SK-N-SH treated with all-trans-retinoic acid at 6 μM for 48 hours (cell line): ENCODE results near the gene PCLO.

ENCODE experiments used
- ATAC-seq: fragments of 200-7000 bp; cut with Tn5 transposase; 3 replicates; pipeline ENCODE4 v1.9.1; 2020; ENCODE audit warnings: mild to moderate bottlenecking, moderate library complexity
- ARNTL ChIP-seq: fragments of 450-650 bp; formaldehyde crosslinking; IDR thresholded peaks from 2 replicates; pipeline ENCODE4 v1.5.0; 2020; ENCODE audit warnings: low read depth, mild to moderate bottlenecking, moderate library complexity, borderline replicate concordance
- BACH2 ChIP-seq: fragments of 250-450 bp; sonication (Bioruptor Pico); IDR thresholded peaks from 2 replicates; pipeline ENCODE4 v1.9.0; 2021; ENCODE audit warnings: mild to moderate bottlenecking, borderline replicate concordance
- CREB5 ChIP-seq: fragments of 250-450 bp; sonication (Bioruptor Pico); IDR thresholded peaks from 2 replicates; pipeline ENCODE4 v1.5.1; 2020; ENCODE audit warnings: low read depth, mild to moderate bottlenecking, moderate library complexity
- CSDC2 ChIP-seq: fragments of 250-450 bp; sonication (Bioruptor Pico); IDR thresholded peaks from 2 replicates; pipeline ENCODE4 v1.5.0; 2020; ENCODE audit warnings: mild to moderate bottlenecking, moderate library complexity
- CSRNP3 ChIP-seq: fragments of 250-450 bp; sonication (Bioruptor Pico); IDR thresholded peaks from 2 replicates; pipeline ENCODE4 v1.5.1; 2021; ENCODE audit warnings: mild to moderate bottlenecking, moderate library complexity
- ESRRG ChIP-seq: fragments of 250-450 bp; sonication (Bioruptor Pico); IDR thresholded peaks from 2 replicates; pipeline ENCODE4 v1.6.1; 2021; ENCODE audit warnings: mild to moderate bottlenecking
- GLIS3 ChIP-seq: fragments of 250-450 bp; sonication (Bioruptor Pico); IDR thresholded peaks from 2 replicates; pipeline ENCODE4 v1.5.0; 2020; ENCODE audit warnings: mild to moderate bottlenecking, moderate library complexity
- ISL1 ChIP-seq: fragments of 250-450 bp; sonication (Bioruptor Pico); IDR thresholded peaks from 2 replicates; pipeline ENCODE4 v2.1.2; 2022; ENCODE audit warnings: mild to moderate bottlenecking, moderate library complexity
- PPARA ChIP-seq: fragments of 250-450 bp; sonication (Bioruptor Pico); IDR thresholded peaks from 2 replicates; pipeline ENCODE4 v1.5.0; 2020; ENCODE audit warnings: mild to moderate bottlenecking, borderline replicate concordance
- SNAI2 ChIP-seq: fragments of 250-450 bp; sonication (Bioruptor Pico); IDR thresholded peaks from 2 replicates; pipeline ENCODE4 v1.5.0; 2020; ENCODE audit warnings: mild to moderate bottlenecking, moderate library complexity
- TCF4 ChIP-seq: fragments of 250-450 bp; sonication (Bioruptor Pico); IDR thresholded peaks from 2 replicates; pipeline ENCODE4 v1.8.0; 2021; ENCODE audit warnings: mild to moderate bottlenecking, moderate library complexity, borderline replicate concordance
- TOX ChIP-seq: fragments of 250-450 bp; sonication (Bioruptor Pico); IDR thresholded peaks from 2 replicates; pipeline ENCODE4 v1.8.0; 2021; ENCODE audit warnings: mild to moderate bottlenecking, moderate library complexity, borderline replicate concordance
- TSHZ2 ChIP-seq: fragments of 250-450 bp; sonication (Bioruptor Pico); IDR thresholded peaks from 2 replicates; pipeline ENCODE4 v1.5.0; 2020; ENCODE audit warnings: mild to moderate bottlenecking, moderate library complexity
- ZFP3 ChIP-seq: fragments of 250-450 bp; sonication (Bioruptor Pico); IDR thresholded peaks from 2 replicates; pipeline ENCODE4 v1.5.0; 2020; ENCODE audit warnings: mild to moderate bottlenecking, moderate library complexity
- ZNF565 ChIP-seq: fragments of 450-650 bp; formaldehyde crosslinking; conservative IDR thresholded peaks from 2 replicates; pipeline ENCODE4 v1.5.0; 2020; ENCODE audit warnings: low read depth, mild to moderate bottlenecking, moderate library complexity
- ZNF70 ChIP-seq: fragments of 450-650 bp; formaldehyde crosslinking; IDR thresholded peaks from 2 replicates; pipeline ENCODE4 v1.5.0; 2020; ENCODE audit warnings: mild to moderate bottlenecking, moderate library complexity
- ZNF8 ChIP-seq: fragments of 450-650 bp; formaldehyde crosslinking; IDR thresholded peaks from 2 replicates; pipeline ENCODE4 v1.5.0; 2020; ENCODE audit warnings: mild to moderate bottlenecking, moderate library complexity
- TF ChIP-seq, protein P1 (sequence below): fragments of 250-450 bp; sonication (Bioruptor Pico); IDR thresholded peaks from 2 replicates; pipeline ENCODE4 v1.8.0; 2021; ENCODE audit warnings: low read depth, mild to moderate bottlenecking, moderate library complexity, borderline replicate concordance
- TF ChIP-seq, protein P2 (sequence below): fragments of 250-450 bp; sonication (Bioruptor Pico); IDR thresholded peaks from 2 replicates; pipeline ENCODE4 v1.8.0; 2020; ENCODE audit warnings: mild to moderate bottlenecking, moderate library complexity, borderline replicate concordance

The PCLO gene

GRCh38 chr7:83054472-83054871 lies 108.2 kb downstream of the PCLO start (continued):
- TF ChIP-seq, protein P1, sequence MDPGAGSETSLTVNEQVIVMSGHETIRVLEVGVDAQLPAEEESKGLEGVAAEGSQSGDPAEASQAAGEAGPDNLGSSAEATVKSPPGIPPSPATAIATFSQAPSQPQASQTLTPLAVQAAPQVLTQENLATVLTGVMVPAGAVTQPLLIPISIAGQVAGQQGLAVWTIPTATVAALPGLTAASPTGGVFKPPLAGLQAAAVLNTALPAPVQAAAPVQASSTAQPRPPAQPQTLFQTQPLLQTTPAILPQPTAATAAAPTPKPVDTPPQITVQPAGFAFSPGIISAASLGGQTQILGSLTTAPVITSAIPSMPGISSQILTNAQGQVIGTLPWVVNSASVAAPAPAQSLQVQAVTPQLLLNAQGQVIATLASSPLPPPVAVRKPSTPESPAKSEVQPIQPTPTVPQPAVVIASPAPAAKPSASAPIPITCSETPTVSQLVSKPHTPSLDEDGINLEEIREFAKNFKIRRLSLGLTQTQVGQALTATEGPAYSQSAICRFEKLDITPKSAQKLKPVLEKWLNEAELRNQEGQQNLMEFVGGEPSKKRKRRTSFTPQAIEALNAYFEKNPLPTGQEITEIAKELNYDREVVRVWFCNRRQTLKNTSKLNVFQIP (CRISPR knock-in tag): no peak
- no peak for TF ChIP-seq ISL1
- TF ChIP-seq ARNTL: no peak
- no peak for TF ChIP-seq ESRRG (CRISPR knock-in tag)
- no peak for TF ChIP-seq CSDC2 (CRISPR knock-in tag)
- TF ChIP-seq ZNF8: no peak
- TF ChIP-seq PPARA (CRISPR knock-in tag): no peak
- TF ChIP-seq CSRNP3 (CRISPR knock-in tag): no peak
- TF ChIP-seq, all 23 proteins: peak for 0

GRCh38 chr7:83053965-83054364 lies 108.7 kb downstream of the PCLO start:
- TF ChIP-seq ISL1: no peak
- no peak for TF ChIP-seq ESRRG (CRISPR knock-in tag)
- TF ChIP-seq, protein P2, sequence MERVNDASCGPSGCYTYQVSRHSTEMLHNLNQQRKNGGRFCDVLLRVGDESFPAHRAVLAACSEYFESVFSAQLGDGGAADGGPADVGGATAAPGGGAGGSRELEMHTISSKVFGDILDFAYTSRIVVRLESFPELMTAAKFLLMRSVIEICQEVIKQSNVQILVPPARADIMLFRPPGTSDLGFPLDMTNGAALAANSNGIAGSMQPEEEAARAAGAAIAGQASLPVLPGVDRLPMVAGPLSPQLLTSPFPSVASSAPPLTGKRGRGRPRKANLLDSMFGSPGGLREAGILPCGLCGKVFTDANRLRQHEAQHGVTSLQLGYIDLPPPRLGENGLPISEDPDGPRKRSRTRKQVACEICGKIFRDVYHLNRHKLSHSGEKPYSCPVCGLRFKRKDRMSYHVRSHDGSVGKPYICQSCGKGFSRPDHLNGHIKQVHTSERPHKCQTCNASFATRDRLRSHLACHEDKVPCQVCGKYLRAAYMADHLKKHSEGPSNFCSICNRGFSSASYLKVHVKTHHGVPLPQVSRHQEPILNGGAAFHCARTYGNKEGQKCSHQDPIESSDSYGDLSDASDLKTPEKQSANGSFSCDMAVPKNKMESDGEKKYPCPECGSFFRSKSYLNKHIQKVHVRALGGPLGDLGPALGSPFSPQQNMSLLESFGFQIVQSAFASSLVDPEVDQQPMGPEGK: no peak
- TF ChIP-seq ZFP3 (CRISPR knock-in tag): no peak
- no peak for TF ChIP-seq BACH2 (CRISPR knock-in tag)
- TF ChIP-seq PPARA (CRISPR knock-in tag): no peak
- TF ChIP-seq ARNTL: no peak
- no peak for TF ChIP-seq ZNF70 (CRISPR knock-in tag)
- TF ChIP-seq GLIS3: no peak
- no peak for TF ChIP-seq CREB5
- no peak for TF ChIP-seq ZNF565
- TF ChIP-seq TOX: no peak
- ATAC-seq: no peak

DNA sequence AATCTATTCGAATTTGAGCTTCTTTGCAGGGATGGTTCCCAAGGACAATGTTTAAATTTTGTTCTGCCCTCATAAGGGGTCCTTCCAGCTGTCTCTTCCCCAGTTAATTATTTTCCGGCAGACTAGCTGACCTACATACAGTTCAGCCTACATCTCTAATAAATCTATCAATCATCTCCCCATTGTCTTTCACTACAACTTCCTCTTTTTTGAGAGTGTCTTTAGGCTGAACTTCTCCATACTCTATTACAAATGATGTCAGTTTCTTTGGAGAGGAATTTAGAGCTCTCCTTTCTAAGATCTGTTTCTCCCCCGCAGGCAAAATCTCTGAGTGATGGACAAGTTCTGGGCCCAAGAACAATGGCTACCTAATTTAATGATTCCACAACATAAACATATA lies 122.2 kb downstream of the PCLO start:
- ATAC-seq: no peak
- TF ChIP-seq ZNF565 (no peak), CREB5 (no peak), ESRRG (CRISPR knock-in tag) (no peak), GLIS3 (no peak), TCF4 (CRISPR knock-in tag) (no peak), TSHZ2 (no peak), ISL1 (no peak), SNAI2 (no peak), ARNTL (no peak), BACH2 (CRISPR knock-in tag) (no peak)
- TF ChIP-seq, protein P2: no peak
- TF ChIP-seq, protein P1 (CRISPR knock-in tag): no peak
